GM23338 (cell line): ENCODE data around the gene DNA2. TPM values are rescaled to one million over a fixed set of nuclear protein-coding genes. Genes with fewer than 3 reads are reported as not detected.

ENCODE experiments used
- ATAC-seq: fragments of 200-7000 bp; cut with Tn5 transposase; 3 replicates; pipeline ENCODE4 v1.9.1; 2020
- DNase-seq: peaks from one replicate; pipeline ENCODE4 v3.0.0-alpha.2; 2015; ENCODE audit warnings: low spot score
- H2AFZ ChIP-seq: fragments of 200-600 bp; sonication (generic); 2 replicates; pipeline ENCODE4 v1.8.0; 2016; ENCODE audit warnings: antibody characterized with exemption, mild to moderate bottlenecking, moderate library complexity
- H3F3A ChIP-seq: fragments of 200-600 bp; sonication (generic); replicated peaks from 2 replicates; pipeline ENCODE4 v1.8.0; 2017; ENCODE audit warnings: antibody characterized with exemption, mixed run types, low read depth
- H3K27ac ChIP-seq: fragments of 200-600 bp; sonication (generic); 2 replicates; pipeline ENCODE4 v1.6.1; 2016; ENCODE audit warnings: low read depth
- H3K27me3 ChIP-seq: fragments of 200-600 bp; sonication (generic); 2 replicates; pipeline ENCODE4 v1.8.0; 2016; ENCODE audit warnings: mild to moderate bottlenecking, mixed run types, moderate library complexity; ENCODE audit not compliant: insufficient read depth
- H3K36me3 ChIP-seq: fragments of 200-600 bp; sonication (generic); 2 replicates; pipeline ENCODE4 v1.8.0; 2016; ENCODE audit warnings: mild to moderate bottlenecking; ENCODE audit not compliant: insufficient read depth
- H3K4me1 ChIP-seq: fragments of 200-600 bp; sonication (generic); 2 replicates; pipeline ENCODE4 v1.8.0; 2016; ENCODE audit warnings: mild to moderate bottlenecking, moderate library complexity; ENCODE audit not compliant: insufficient read depth
- H3K4me2 ChIP-seq: fragments of 200-600 bp; sonication (generic); 2 replicates; pipeline ENCODE4 v1.7.1; 2017; ENCODE audit warnings: mixed run types
- H3K4me3 ChIP-seq: fragments of 200-600 bp; sonication (generic); 2 replicates; pipeline ENCODE4 v1.6.1; 2016; ENCODE audit warnings: mixed run types
- H3K79me2 ChIP-seq: fragments of 200-600 bp; sonication (generic); replicated peaks from 2 replicates; pipeline ENCODE4 v1.8.0; 2017; ENCODE audit warnings: mild to moderate bottlenecking; ENCODE audit not compliant: insufficient read depth
- H3K9me2 ChIP-seq: fragments of 200-600 bp; sonication (generic); 2 replicates; pipeline ENCODE4 v1.8.0; 2017; ENCODE audit not compliant: insufficient read depth
- H4K20me1 ChIP-seq: fragments of 200-600 bp; sonication (generic); replicated peaks from 2 replicates; pipeline ENCODE4 v1.8.0; 2017; ENCODE audit warnings: mild to moderate bottlenecking; ENCODE audit not compliant: insufficient read depth
- H3K27ac Mint-ChIP-seq: 2 replicates; pipeline ENCODE4 v1.8.0; 2020; ENCODE audit warnings: inconsistent platforms, mild to moderate bottlenecking, moderate library complexity, mixed read lengths
- H3K27me3 Mint-ChIP-seq: 3 replicates; pipeline ENCODE4 v1.8.0; 2022; ENCODE audit warnings: low read depth, mild to moderate bottlenecking, moderate library complexity, mixed read lengths, inconsistent platforms; ENCODE audit not compliant: insufficient read depth, poor library complexity
- H3K36me3 Mint-ChIP-seq: 3 replicates; pipeline ENCODE4 v1.8.0; 2021; ENCODE audit warnings: low read depth, mild to moderate bottlenecking, inconsistent platforms, moderate library complexity, mixed read lengths
- H3K4me1 Mint-ChIP-seq: 3 replicates; pipeline ENCODE4 v1.8.0; 2020; ENCODE audit warnings: mild to moderate bottlenecking, inconsistent platforms, mixed read lengths
- H3K4me3 Mint-ChIP-seq: 3 replicates; pipeline ENCODE4 v1.8.0; 2021; ENCODE audit warnings: moderate library complexity, mild to moderate bottlenecking, inconsistent platforms, mixed read lengths
- H3K9me3 Mint-ChIP-seq: 3 replicates; pipeline ENCODE4 v1.8.0; 2020; ENCODE audit warnings: moderate library complexity, mild to moderate bottlenecking, inconsistent platforms, mixed read lengths
- CREB1 ChIP-seq: fragments of 250-450 bp; sonication (Bioruptor Pico); IDR thresholded peaks from 2 replicates; pipeline ENCODE4 v1.5.0; 2020; ENCODE audit warnings: low read depth, mild to moderate bottlenecking, moderate library complexity
- CTCF ChIP-seq, 2 experiments: fragments of 200-600 bp in 1 of 2; sonication (generic) in 1 of 2; conservative IDR thresholded peaks; 2 replicates each; pipeline versions ENCODE4 v1.5.1 to v1.6.1; 2016 to 2017; ENCODE audit warnings: antibody characterized with exemption in 2 of 2, low read depth in 2 of 2, mild to moderate bottlenecking in 2 of 2, moderate library complexity in 1 of 2
- ETS1 ChIP-seq: IDR thresholded peaks from 2 replicates; pipeline ENCODE4 v1.6.1; 2016; ENCODE audit warnings: antibody characterized with exemption
- EZH2 ChIP-seq: fragments of 200-600 bp; sonication (generic); IDR thresholded peaks from one replicate; pipeline ENCODE4 v1.8.0; 2017; ENCODE audit warnings: antibody characterized with exemption, mild to moderate bottlenecking, low read depth; ENCODE audit not compliant: unreplicated experiment
- EZH2phosphoT487 ChIP-seq: fragments of 200-600 bp; sonication (generic); IDR thresholded peaks from one replicate; pipeline ENCODE4 v1.8.1; 2018; ENCODE audit warnings: antibody characterized with exemption; ENCODE audit not compliant: unreplicated experiment
- JUNB ChIP-seq: IDR thresholded peaks from one replicate; pipeline ENCODE4 v1.6.1; 2016; ENCODE audit warnings: antibody characterized with exemption; ENCODE audit not compliant: unreplicated experiment
- NANOG ChIP-seq: IDR thresholded peaks from 2 replicates; pipeline ENCODE4 v1.6.1; 2016; ENCODE audit warnings: antibody characterized with exemption, borderline replicate concordance
- REST ChIP-seq: IDR thresholded peaks from one replicate; pipeline ENCODE4 v1.6.1; 2018; ENCODE audit warnings: antibody characterized with exemption; ENCODE audit not compliant: unreplicated experiment
- STAT1 ChIP-seq: IDR thresholded peaks from one replicate; pipeline ENCODE4 v1.6.1; 2016; ENCODE audit warnings: antibody characterized with exemption; ENCODE audit not compliant: unreplicated experiment
- ZNF114 ChIP-seq: fragments of 250-450 bp; sonication (Bioruptor Pico); IDR thresholded peaks from 2 replicates; pipeline ENCODE4 v1.5.0; 2020; ENCODE audit warnings: mild to moderate bottlenecking, moderate library complexity
- ZNF462 ChIP-seq: fragments of 250-450 bp; sonication (Bioruptor Pico); IDR thresholded peaks from 2 replicates; pipeline ENCODE4 v1.5.0; 2020; ENCODE audit warnings: mild to moderate bottlenecking, moderate library complexity
- polyA plus RNA-seq: library from polyadenylated mRNA; unstranded; fragments of >200 nt; fragmentation: Nextera tagmentation; extraction: Ambion mirVana; gene quantifications from 2 replicates; pipeline ENCODE4 v1.2.1, GENCODE V29; 2016
- total RNA-seq: library from RNA; depleted of rRNA; stranded (reverse); fragments of >200 nt; shearing (Covaris generic); gene quantifications from 2 replicates; pipeline ENCODE4 v1.2.3, GENCODE V29; 2014

DNA2 gene
- total and polyA plus RNA-seq, 2 experiments from 2014 or later, result 25.6 to 49.3 TPM

- TF ChIP-seq REST (no peak), ZNF114 (CRISPR knock-in tag) (no peak), NANOG (no peak)
Observed at GRCh38 chr10:68419376-68419775, 52.4 kb downstream of the DNA2 start (continued).

GRCh38 chr10:68408898-68409518, 62.8 kb downstream of the DNA2 start:
- no peaks in the 10 kb centered on the region for H3K9me3 Mint-ChIP-seq
- H3K27ac Mint-ChIP-seq, result no peak overlapping the region
- Histone ChIP-seq H3K9me2 (no peaks in the 10 kb centered on the region), H3K4me1 (peaks cover 8% of the 10 kb centered on the region; the same call in 1 of the 2 replicates), H3K4me3 (no peak overlapping the region), H3F3A (peaks cover 12% of the 10 kb centered on the region; the same call in 1 of the 2 replicates), H3K79me2 (peaks cover 23% of the 10 kb centered on the region), H3K27me3 (no peaks in the 10 kb centered on the region), H2AFZ (no peak overlapping the region), H3K27ac (no peak overlapping the region), H4K20me1 (no peaks in the 10 kb centered on the region; the same call in 1 of the 2 replicates), H3K4me2 (no peak overlapping the region), H3K36me3 (no peaks in the 10 kb centered on the region)
- no peak overlapping the region for H3K4me3 Mint-ChIP-seq
- peaks cover 2% of the 10 kb centered on the region for H3K27me3 Mint-ChIP-seq
- DNase-seq (no peak), ATAC-seq (no peak)
- no peak for TF ChIP-seq EZH2
- TF ChIP-seq ETS1, result no peak
- TF ChIP-seq CREB1, result no peak
- TF ChIP-seq EZH2phosphoT487, result no peak
- no peak for TF ChIP-seq CTCF (conservative IDR thresholded peaks at IDR 0.05; ENCODE audit: low read depth in 2 of 2)
- TF ChIP-seq ZNF462, result no peak
- no peak for TF ChIP-seq JUNB
- no peak for TF ChIP-seq STAT1
- H3K36me3 Mint-ChIP-seq, result peaks cover 12% of the 10 kb centered on the region
- H3K4me1 Mint-ChIP-seq, result peaks cover 18% of the 10 kb centered on the region; the same call in 2 of the 3 replicates
